Naive thymus-derived CD4-positive, alpha-beta T cell (primary cell): Measurements from ENCODE around the gene CCNE1. TPM values are rescaled to one million over a fixed set of nuclear protein-coding genes. Genes with fewer than 3 reads are reported as not detected.

Source experiments
- ATAC-seq: fragments of 150-1000 bp; cut with Tn5 transposase; 2 replicates; pipeline ENCODE4 v1.10.0; 2021; ENCODE audit warnings: mild to moderate bottlenecking, moderate library complexity
- CTCF ChIA-PET: fragments of 350-600 bp; sonication (Branson Sonifier 250); formaldehyde crosslinking; loops from one replicate; lab custom pipeline; 2021; ENCODE audit warnings: antibody characterized with exemption; lab: Charles Lee
- POLR2A ChIA-PET: fragments of 350-600 bp; sonication (Branson Sonifier 250); formaldehyde crosslinking; loops from one replicate; lab custom pipeline; 2021; ENCODE audit warnings: antibody characterized with exemption, inconsistent platforms; lab: Charles Lee
- DNase-seq, 9 donors: peaks; one replicate each; pipeline versions ENCODE4 v3.0.0 to v3.0.0-alpha.2; 2020 to 2022; ENCODE audit warnings: mixed read lengths in 1 of 9
- H3K27ac ChIP-seq: one replicate; pipeline ENCODE4 v1.7.0; 2013; ENCODE audit warnings: mild to moderate bottlenecking, low read depth, low read length, moderate library complexity
- H3K27me3 ChIP-seq, 2 donors: one replicate each; pipeline ENCODE4 v1.7.0; 2013; ENCODE audit warnings: low read length in 2 of 2, mild to moderate bottlenecking in 2 of 2, moderate library complexity in 2 of 2; ENCODE audit not compliant: control insufficient read depth in 2 of 2, insufficient read depth in 2 of 2
- H3K36me3 ChIP-seq, 3 experiments: 1 replicate in 2 of 3; 2 replicates in 1 of 3; pipeline ENCODE4 v1.7.0; 2013; ENCODE audit warnings: low read length in 3 of 3, mild to moderate bottlenecking in 3 of 3, moderate library complexity in 1 of 3; ENCODE audit not compliant: insufficient read depth in 3 of 3, control insufficient read depth in 2 of 3
- H3K4me1 ChIP-seq, 2 donors: one replicate each; pipeline ENCODE4 v1.7.0; 2013; ENCODE audit warnings: low read length in 2 of 2, mild to moderate bottlenecking in 2 of 2, moderate library complexity in 1 of 2; ENCODE audit not compliant: control insufficient read depth in 2 of 2, insufficient read depth in 2 of 2
- H3K4me3 ChIP-seq: 2 replicates; pipeline ENCODE4 v1.7.0; 2013; ENCODE audit warnings: mild to moderate bottlenecking, low read length
- H3K9me3 ChIP-seq, 3 experiments: 1 replicate in 2 of 3; 2 replicates in 1 of 3; pipeline ENCODE4 v1.7.0; 2013; ENCODE audit warnings: low read length in 3 of 3; ENCODE audit not compliant: control insufficient read depth in 2 of 3
- H3K27ac Mint-ChIP-seq, 9 donors: one replicate each; pipeline ENCODE4 v1.8.0; 2020 to 2022; ENCODE audit warnings: mixed read lengths in 9 of 9, mild to moderate bottlenecking in 8 of 9, moderate library complexity in 5 of 9, inconsistent platforms in 2 of 9
- H3K27me3 Mint-ChIP-seq, 5 donors: one replicate each; pipeline ENCODE4 v1.8.0; 2021 to 2022; ENCODE audit warnings: mixed read lengths in 5 of 5, mild to moderate bottlenecking in 1 of 5
- H3K36me3 Mint-ChIP-seq, 5 donors: one replicate each; pipeline ENCODE4 v1.8.0; 2020 to 2022; ENCODE audit warnings: mixed read lengths in 5 of 5, mild to moderate bottlenecking in 3 of 5, inconsistent platforms in 1 of 5
- H3K4me1 Mint-ChIP-seq, 7 donors: one replicate each; pipeline ENCODE4 v1.8.0; 2020 to 2022; ENCODE audit warnings: mixed read lengths in 7 of 7, mild to moderate bottlenecking in 3 of 7, inconsistent platforms in 1 of 7
- H3K4me3 Mint-ChIP-seq, 10 donors: one replicate each; pipeline ENCODE4 v1.8.0; 2020 to 2022; ENCODE audit warnings: mild to moderate bottlenecking in 10 of 10, mixed read lengths in 10 of 10, moderate library complexity in 6 of 10, inconsistent platforms in 2 of 10
- H3K9me3 Mint-ChIP-seq, 11 donors: one replicate each; pipeline ENCODE4 v1.8.0; 2020 to 2022; ENCODE audit warnings: mixed read lengths in 11 of 11, mild to moderate bottlenecking in 4 of 11, inconsistent platforms in 1 of 11, moderate library complexity in 1 of 11
- intact Hi-C, 2 donors: fragments of 100-400 bp; cut with micrococcal nuclease; formaldehyde crosslinking; loops; one replicate each; pipeline ENCODE4 v1.15.1; 2023
- polyA plus RNA-seq, 2 donors: library from polyadenylated mRNA; unstranded; fragments of 300-500 nt; fragmentation: Illumina TruSeq; gene quantifications; one replicate each; pipeline ENCODE4 v1.2.3, GENCODE V29; 2021
- total RNA-seq, 6 experiments: library from RNA in 5 of 6; stranded (reverse) in 5 of 6; gene quantifications; 1 replicate in 5 of 6; 2 replicates in 1 of 6; pipeline ENCODE4 v1.2.3 and lab custom pipeline; 2021 to 2026

The CCNE1 gene
- total and polyA plus RNA-seq, 7 experiments from 2014 or later, result 1.9 to 36.1 (median 6.1) TPM

DNA sequence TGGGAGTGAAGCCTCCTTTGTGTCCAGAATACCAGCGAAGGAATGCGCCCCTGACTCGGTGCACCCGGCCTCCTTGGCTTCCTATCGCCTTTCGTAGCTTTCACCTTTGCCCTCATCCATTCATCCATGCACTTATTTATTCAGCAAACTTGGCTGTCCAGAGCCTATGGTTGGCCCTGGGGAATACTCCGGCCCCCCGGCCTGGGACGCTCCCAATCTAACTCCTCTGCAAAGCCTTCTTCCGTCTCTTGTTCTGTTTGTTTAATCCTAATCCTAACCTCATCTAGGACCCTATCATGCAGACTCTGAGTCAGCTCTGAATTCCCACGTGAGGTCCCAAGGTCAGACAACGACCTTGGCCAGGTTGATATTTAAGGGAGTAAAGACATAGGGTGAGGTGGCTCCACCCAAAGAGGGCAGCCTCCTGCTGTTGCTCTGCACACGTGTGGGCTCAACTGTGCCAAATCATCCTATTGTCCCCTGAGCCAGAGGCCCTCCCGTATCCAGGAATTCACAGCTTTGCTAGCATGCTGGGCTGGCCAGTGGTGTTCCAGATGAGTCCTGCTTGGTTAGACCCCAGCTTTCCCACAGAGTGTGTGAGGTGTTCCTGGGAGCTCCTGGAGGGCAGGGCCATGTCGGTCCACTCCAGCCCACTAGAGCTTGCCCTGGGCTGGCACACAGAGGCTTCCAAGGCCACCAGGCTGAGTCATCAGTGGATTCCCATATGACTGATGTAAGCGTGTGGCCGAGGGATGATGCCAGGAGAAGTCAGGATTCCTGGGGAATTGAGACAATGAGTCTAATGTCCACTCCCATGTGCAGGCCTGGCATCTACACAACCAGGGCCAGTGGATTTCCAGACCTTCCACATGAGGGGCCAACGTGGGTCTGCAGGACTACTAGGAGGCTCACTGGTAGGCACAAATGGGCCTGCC, 6.5 kb upstream of the CCNE1 start:
- DNase-seq, result no peak

DNA sequence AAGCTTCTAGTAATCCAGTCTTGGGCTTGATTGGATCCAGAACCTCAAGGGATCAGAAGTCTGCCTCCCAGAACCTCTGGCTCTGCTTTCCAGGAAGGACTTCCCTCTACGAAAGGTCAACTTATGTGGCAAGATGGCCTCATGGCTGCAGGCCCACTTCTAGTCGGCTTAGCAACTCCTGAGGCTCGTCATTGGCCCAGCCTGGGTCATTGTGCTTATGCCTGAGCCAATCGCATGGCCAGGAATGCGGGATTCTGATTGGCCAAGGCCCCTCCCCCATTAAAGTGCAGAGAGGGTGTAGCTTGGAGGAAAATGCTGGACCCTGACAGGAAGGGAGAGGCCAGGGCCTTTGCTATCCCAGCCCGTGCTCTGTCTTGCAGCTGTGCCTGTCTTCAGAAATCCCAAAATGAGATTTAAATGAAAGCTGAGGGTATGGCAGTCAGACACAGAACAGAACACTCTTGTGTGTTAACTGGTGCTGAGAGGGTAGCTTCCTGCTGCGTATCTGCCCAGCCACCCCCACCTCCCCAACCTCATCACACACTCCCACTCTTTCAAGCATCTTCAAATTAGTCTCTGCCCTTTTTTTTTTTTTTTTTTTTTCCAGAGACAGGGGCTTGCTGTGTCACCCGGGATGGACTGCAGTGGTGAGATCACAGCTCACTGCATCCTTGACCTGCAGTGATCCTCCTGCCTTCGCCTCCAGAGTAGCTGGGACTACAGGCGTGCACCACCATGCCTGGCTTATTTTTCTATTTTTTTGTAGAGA, 5.5 kb upstream of the CCNE1 start:
- CTCF ChIA-PET, result no interaction called here
- Mint-ChIP-seq H3K4me1 (peaks cover 0 to 21% (median 5%) of the 10 kb centered on the region in 7 donors), H3K9me3 (peaks cover 0 to 3% (median 0%) of the 10 kb centered on the region in 11 donors), H3K4me3 (no peak overlapping the region), H3K27me3 (no peaks in the 10 kb centered on the region), H3K27ac (no peak overlapping the region), H3K36me3 (peaks cover 0 to 2% (median 0%) of the 10 kb centered on the region in 5 donors)
- H3K4me1 ChIP-seq, result no peaks in the 10 kb centered on the region
- no peak overlapping the region for H3K27ac ChIP-seq
- DNase-seq (no peak), ATAC-seq (no peak)
- H3K36me3 ChIP-seq, result no peaks in the 10 kb centered on the region
- POLR2A ChIA-PET, result interaction anchor here (0.8 to 1.4 kb wide), 2 partner anchors 38 to 39 kb away, joined by 3 to 4 read pairs; no protein-coding TSS in a partner anchor
- intact Hi-C loops, result no loop called here
- H3K27me3 ChIP-seq, result no peaks in the 10 kb centered on the region
- H3K9me3 ChIP-seq, result no peaks in the 10 kb centered on the region
- H3K4me3 ChIP-seq, result no peak overlapping the region

More for the DNA sequence above, 6.5 kb upstream of the CCNE1 start:
- Histone ChIP-seq H3K4me3 (no peak overlapping the region), H3K9me3 (no peaks in the 10 kb centered on the region), H3K27ac (no peak overlapping the region), H3K27me3 (no peaks in the 10 kb centered on the region), H3K36me3 (no peaks in the 10 kb centered on the region), H3K4me1 (no peaks in the 10 kb centered on the region)
- ChIA-PET CTCF (no interaction called here), POLR2A (interaction anchor here (0.6 to 1.4 kb wide), 3 partner anchors 39 to 42 kb away, joined by 3 to 5 read pairs (median 4); no protein-coding TSS in a partner anchor)
- no peaks in the 10 kb centered on the region for H3K9me3 Mint-ChIP-seq
- H3K4me3 Mint-ChIP-seq, result no peak overlapping the region
- ATAC-seq, result no peak
- H3K27me3 Mint-ChIP-seq, result no peaks in the 10 kb centered on the region
- H3K4me1 Mint-ChIP-seq, result peaks cover 0 to 13% (median under 1%) of the 10 kb centered on the region in 7 donors
- H3K27ac Mint-ChIP-seq, result peak overlapping the region in 1 of 9 donors; percentile 6
- H3K36me3 Mint-ChIP-seq, result peaks cover 0 to 2% (median 0%) of the 10 kb centered on the region in 5 donors
- intact Hi-C loops, result no loop called here

DNA sequence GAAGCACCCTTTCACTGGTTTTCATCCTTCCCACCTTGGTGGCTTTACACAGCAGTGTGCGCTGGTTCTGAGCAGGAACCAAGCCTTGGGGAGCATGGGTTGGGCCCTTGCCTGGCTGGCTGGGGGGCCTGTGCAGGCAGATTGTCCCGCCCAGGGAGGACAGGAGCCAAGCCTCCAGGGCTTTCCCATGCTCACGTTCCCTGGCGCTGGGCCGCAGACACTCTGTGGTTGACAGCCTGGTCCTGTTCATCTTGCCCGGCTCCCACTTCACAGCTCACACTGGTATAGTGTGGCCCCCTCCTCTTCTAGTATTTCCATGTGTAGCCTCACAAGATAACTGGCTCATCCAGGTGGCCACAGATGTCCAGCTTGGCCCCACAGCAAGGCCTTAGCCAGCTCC, 4.6 kb upstream of the CCNE1 start:
- Mint-ChIP-seq H3K4me1 (peaks cover 0 to 21% (median 5%) of the 10 kb centered on the region in 7 donors), H3K4me3 (no peak overlapping the region), H3K9me3 (peaks cover 0 to 3% (median 0%) of the 10 kb centered on the region in 11 donors), H3K27me3 (no peaks in the 10 kb centered on the region), H3K36me3 (peaks cover 0 to 2% (median 0%) of the 10 kb centered on the region in 5 donors), H3K27ac (peak overlapping the region in 1 of 9 donors; percentile 50)
- Histone ChIP-seq H3K4me3 (no peak overlapping the region), H3K9me3 (no peaks in the 10 kb centered on the region), H3K27ac (no peak overlapping the region), H3K27me3 (no peaks in the 10 kb centered on the region), H3K4me1 (no peaks in the 10 kb centered on the region), H3K36me3 (no peaks in the 10 kb centered on the region)
- CTCF ChIA-PET, result no interaction called here
- intact Hi-C loops, result no loop called here
- POLR2A ChIA-PET, result interaction anchor here (1.4 kb wide), 1 partner anchor 23 kb away, joined by 4 read pairs; no protein-coding TSS in a partner anchor
- ATAC-seq, result no peak
- no peak for DNase-seq

DNA sequence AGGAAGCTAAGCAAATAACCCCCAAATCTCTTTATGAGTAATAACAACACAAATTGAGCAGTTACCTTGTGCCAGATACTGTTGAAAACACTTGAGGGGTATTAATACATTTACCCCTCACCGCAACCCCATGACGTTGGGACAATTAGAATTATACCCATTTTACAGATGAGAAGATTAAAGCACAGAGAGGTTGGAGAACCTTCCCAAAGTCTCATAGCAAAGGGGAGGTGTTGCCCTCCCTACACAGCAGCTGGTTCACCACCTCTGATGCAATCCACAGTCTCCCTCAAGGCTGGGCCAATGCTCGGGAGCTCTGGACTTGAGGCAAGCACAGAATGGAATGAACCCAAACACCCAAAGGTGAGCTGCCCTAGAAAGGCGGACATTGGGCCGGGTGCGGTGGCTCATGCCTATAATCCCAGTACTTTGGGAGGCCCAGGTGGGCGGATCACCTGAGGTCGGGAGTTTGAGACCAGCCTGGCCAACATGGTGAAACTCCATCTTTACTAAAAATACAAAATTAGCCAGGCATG, 3.9 kb upstream of the CCNE1 start:
- H3K27me3 ChIP-seq, result no peaks in the 10 kb centered on the region
- POLR2A ChIA-PET, result interaction anchor here (1.4 to 3.5 kb wide), 2 partner anchors 23 to 37 kb away, joined by 4 to 28 read pairs; no protein-coding TSS in a partner anchor
- H3K9me3 ChIP-seq, result no peaks in the 10 kb centered on the region
- Mint-ChIP-seq H3K36me3 (peaks cover 0 to 5% (median 0%) of the 10 kb centered on the region in 5 donors), H3K27ac (peak overlapping the region in 1 of 9 donors; percentile 50), H3K4me1 (peaks cover 0 to 25% (median 8%) of the 10 kb centered on the region in 7 donors), H3K4me3 (no peak overlapping the region), H3K9me3 (peaks cover 0 to 3% (median 0%) of the 10 kb centered on the region in 11 donors), H3K27me3 (no peaks in the 10 kb centered on the region)
- H3K4me3 ChIP-seq, result no peak overlapping the region
- H3K27ac ChIP-seq, result no peak overlapping the region
- DNase-seq (no peak), ATAC-seq (no peak)
- CTCF ChIA-PET, result interaction anchor here (2.0 kb wide), 1 partner anchor 65 kb away, joined by 6 read pairs; no protein-coding TSS in a partner anchor
- H3K4me1 ChIP-seq, result no peaks in the 10 kb centered on the region
- H3K36me3 ChIP-seq, result no peaks in the 10 kb centered on the region
- intact Hi-C loops, result no loop called here

DNA sequence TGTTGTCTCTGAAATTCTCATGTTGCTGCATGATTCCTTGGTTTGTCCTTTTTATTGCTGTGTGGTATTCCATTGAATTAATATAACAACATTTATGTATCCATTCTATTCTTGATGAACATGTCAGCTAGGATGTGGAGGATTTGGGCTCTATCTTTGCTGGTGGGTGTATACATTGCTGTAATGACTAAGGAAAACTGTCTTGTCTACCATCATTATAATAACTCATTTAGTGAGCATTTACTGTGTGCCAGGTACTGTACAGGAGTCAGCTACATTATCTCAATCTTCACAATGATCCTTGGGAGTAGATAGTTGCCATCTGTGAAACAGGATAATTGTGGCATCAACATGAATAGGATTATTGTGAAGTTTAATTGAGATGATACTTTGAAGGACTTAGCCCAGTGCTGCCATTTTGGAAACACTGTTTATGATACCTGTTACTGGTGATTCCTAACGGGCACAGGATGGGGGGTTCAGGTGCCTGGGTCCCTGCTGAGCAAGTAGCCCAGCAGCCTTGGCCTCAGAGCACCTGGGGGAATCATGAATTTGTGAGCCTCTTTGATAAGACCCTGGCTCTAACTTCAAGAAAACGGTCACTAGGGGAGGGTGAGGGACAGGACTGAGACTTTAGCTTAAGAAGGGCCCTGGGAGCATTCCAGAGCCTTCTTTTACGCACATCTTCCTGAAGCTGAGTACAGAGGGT, 1.8 kb upstream of the CCNE1 start:
- peak overlapping the region in 7 of 10 donors; percentile 74 to 88 (median 79) for H3K4me3 Mint-ChIP-seq
- POLR2A ChIA-PET, result interaction anchor here (0.6 to 3.5 kb wide), 5 partner anchors 19 to 204 kb away, joined by 3 to 28 read pairs (median 4); partner anchors contain the start of gene POP4

More for the DNA sequence above, 1.8 kb upstream of the CCNE1 start:
- intact Hi-C loops, result loop anchor here (2.0 kb wide), 1 partner anchor 63 kb away; no protein-coding TSS in a partner anchor
- CTCF ChIA-PET, result interaction anchor here (0.7 to 2.0 kb wide), 2 partner anchors 62 to 63 kb away, joined by 3 to 6 read pairs; no protein-coding TSS in a partner anchor
- DNase-seq (no peak), ATAC-seq (no peak)
- H3K27me3 Mint-ChIP-seq, result no peaks in the 10 kb centered on the region
- peaks cover 0 to 35% (median 11%) of the 10 kb centered on the region in 7 donors for H3K4me1 Mint-ChIP-seq
- H3K27me3 ChIP-seq, result no peaks in the 10 kb centered on the region
- no peaks in the 10 kb centered on the region for H3K4me1 ChIP-seq
- peak overlapping the region; percentile 69 for H3K27ac ChIP-seq
- no peak overlapping the region for H3K4me3 ChIP-seq
- no peaks in the 10 kb centered on the region for H3K36me3 ChIP-seq
- peaks cover 0 to 3% (median 0%) of the 10 kb centered on the region in 11 donors for H3K9me3 Mint-ChIP-seq
- no peaks in the 10 kb centered on the region for H3K9me3 ChIP-seq
- peaks cover 0 to 11% (median 0%) of the 10 kb centered on the region in 5 donors for H3K36me3 Mint-ChIP-seq
- peak overlapping the region; percentile 22 to 94 (median 83) for H3K27ac Mint-ChIP-seq
